ENCODE measurements around the gene RIPOR2.
"Not testable (repeated sequence)": the region's sequence is repeated elsewhere in the genome, so short reads cannot be mapped to it uniquely, and the experiment has no call there.

The RIPOR2 gene

DNA sequence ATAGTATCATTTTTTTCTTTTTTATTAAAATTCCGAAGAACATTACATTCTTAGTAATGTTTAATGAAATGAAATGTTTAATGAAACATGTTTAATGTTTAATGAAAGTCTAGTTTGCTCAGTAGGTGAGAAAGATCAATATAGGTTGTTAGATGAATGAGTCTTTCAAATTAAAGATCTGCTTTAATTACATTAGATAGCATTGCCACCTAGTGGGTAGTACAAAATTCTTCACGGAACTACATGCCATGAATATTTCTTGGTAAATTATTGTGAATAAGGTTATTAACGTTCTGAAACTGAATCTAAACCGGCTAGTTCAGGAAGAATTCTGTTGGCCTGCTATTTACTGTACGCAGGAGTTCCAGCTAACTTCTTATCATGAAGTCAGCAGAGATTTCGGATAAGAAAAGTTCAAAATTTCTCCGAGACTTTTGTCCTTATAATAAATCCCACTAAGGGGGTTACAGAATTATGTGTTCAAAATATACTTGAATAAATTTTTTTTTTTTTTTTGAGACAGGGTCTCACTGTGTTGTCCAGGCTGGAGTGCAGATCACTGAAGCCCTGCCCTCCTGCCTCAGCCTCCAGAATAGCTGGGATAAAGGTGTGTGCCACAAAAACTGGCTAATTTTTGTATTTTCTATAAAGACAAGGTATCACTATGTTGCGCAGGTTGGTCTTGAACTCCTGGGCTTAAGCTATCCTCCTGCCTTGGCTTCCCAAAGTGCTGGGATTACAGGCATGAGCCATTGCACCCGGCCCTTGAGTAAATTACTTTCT, 168.9 kb downstream of the RIPOR2 start:
- in situ Hi-C loops (cut with MboI; ENCODE audit: low sequenced_read_pairs), result no loop called here

DNA sequence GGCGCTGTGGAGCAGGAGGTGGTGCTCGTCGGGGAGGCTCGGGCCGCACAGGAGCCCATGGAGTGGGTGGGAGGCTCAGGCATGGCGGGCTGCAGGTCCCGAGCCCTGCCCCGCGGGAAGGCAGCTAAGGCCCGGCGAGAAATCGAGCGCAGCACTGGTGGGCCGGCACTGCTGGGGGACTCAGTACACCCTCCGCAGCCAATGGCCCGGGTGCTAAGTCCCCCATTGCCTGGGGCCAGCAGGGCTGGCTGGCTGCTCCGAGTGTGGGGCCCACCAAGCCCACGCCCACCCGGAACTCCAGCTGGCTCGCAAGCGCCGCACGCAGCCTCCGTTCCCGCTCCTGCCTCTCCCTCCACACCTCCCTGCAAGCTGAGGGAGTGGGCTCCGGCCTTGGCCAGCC, 169.8 kb downstream of the RIPOR2 start:
- in situ Hi-C loops (cut with MboI; ENCODE audit: low sequenced_read_pairs), result not testable (repeated sequence)

- in situ Hi-C loops (cut with MboI; ENCODE audit: low sequenced_read_pairs), result not testable (repeated sequence)
These were observed 170.6 kb downstream of the RIPOR2 start for GRCh38 chr6:24764833-24765828.

DNA sequence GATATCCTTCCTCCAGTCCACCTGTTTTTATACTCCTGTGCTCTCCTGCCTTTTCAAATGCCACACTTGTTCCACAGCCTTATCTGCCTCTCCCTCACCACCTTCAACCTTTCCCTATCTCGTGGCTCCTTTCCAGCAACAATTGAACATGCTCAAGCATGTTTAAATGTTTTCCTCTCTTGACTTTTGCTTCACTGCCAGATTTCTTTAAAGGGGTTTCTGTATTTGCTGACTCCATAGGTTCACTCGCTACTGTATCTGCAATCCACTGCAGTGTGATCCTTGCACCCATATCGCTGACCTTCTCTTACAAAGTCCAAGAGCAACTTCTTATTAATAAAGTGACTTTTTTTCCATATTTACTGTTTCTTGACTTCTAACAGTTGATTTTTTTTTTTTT, 172.2 kb downstream of the RIPOR2 start:
- in situ Hi-C loops (cut with MboI; ENCODE audit: low sequenced_read_pairs), result no loop called here

GRCh38 chr6:24761851-24762250, 173.9 kb downstream of the RIPOR2 start:
- in situ Hi-C loops (cut with MboI; ENCODE audit: low sequenced_read_pairs), result no loop called here

- in situ Hi-C loops (cut with MboI; ENCODE audit: low sequenced_read_pairs), result no loop called here
These were observed 174.4 kb downstream of the RIPOR2 start for GRCh38 chr6:24761193-24761835.

DNA sequence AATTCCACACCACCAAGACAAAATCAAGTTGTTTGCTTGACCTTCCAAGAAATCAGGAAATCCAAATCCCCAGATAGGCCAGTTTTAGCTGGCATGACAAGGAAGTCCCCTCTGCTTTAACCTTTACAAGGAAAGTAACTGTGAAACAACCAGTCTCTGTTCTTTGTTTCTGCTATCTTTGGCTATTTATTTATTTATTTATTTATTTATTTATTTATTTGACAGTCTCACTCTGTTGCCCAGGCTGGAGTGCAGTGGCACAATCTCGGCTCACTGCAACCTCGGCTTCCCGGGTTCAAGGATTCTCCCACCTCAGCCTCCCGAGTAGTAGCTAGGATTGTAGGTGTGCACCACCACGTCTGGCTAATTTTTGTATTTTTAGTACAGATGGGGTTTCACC, 175.6 kb downstream of the RIPOR2 start:
- in situ Hi-C loops (cut with MboI; ENCODE audit: low sequenced_read_pairs), result no loop called here

GRCh38 chr6:24759718-24760117, 176.0 kb downstream of the RIPOR2 start:
- in situ Hi-C loops (cut with MboI; ENCODE audit: low sequenced_read_pairs), result no loop called here

DNA sequence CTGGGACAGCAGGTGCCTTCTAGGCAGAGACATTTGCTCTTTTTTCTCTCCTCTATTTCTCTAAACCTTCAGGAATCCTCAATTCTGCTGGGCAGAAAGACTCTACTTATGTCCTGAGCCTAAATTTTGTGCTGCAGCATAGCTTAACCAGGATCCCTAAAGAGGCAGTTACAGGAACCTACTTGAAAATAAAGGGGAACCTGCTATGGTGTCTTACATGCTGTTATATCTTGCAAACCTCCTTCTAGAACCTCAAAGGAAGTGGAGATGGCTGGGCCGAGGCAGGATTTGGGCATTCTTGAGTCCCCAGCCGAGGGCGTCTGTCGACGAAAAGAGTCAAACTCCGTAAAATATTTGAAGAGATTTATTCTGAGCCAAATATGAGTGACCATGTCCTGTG, 178.1 kb downstream of the RIPOR2 start:
- in situ Hi-C loops (cut with MboI; ENCODE audit: low sequenced_read_pairs), result no loop called here

- in situ Hi-C loops (cut with MboI; ENCODE audit: low sequenced_read_pairs), result no loop called here
These were observed 180.5 kb downstream of the RIPOR2 start for GRCh38 chr6:24755279-24755678.

- in situ Hi-C loops (cut with MboI; ENCODE audit: low sequenced_read_pairs), result not testable (repeated sequence)
These were observed 181.4 kb downstream of the RIPOR2 start for GRCh38 chr6:24754378-24754777.
